Measurements from ENCODE around the gene SLC6A12. TPM values are rescaled to one million over a fixed set of nuclear protein-coding genes. Genes with fewer than 3 reads are reported as not detected.
A peak's percentile ranks its signal among the peaks of the same experiment; 100 is the strongest.

The SLC6A12 gene
- total RNA-seq, 1 experiment from 2014 or later = 0.79 TPM

DNA sequence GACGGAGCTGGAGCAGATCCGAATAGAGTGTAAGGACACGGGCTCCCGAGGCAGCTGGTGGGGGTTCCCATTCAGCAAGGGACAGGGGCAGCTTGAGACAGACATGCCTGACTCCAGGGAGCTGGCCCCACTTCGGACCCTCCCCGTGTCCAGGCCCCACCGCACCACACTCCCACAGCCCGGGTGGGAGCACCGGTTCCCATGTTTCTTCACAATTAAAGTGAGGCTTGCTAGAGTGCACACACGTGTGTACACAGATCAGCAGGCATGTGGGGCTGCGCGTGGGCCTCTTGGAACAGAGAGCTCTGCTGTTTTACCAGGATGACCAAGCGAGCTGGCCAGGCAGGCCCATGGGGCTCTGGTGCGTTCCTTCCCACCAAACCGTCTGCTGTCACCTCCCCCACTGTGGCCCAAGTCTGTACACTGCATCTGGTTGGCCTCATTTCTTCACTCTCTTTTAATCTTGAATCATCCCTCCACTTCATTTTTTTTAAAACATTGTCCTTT lies 48.0 kb downstream of the SLC6A12 start (continued):
- no peak for TF ChIP-seq NFATC4 (CRISPR knock-in tag; IDR thresholded peaks at IDR 0.05)

DNA sequence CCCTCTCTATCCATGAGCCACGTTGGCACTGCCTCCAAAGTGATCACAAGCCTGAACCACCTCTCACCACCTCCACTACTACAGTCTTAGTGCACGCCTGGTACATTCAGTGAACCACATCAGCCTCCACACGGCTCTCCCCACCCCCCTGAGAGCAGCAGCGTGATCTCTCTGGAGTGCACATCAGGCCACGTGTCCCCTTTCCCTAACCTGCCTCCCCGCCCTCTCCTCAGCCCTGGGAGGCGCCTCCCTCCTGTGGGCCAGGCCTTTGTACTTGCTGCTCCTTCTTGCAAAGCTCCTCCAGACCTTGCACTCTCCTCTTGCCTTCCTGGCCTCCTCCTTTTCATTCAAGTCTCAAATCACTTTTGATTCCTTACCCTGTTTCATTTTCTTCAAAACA lies 49.8 kb downstream of the SLC6A12 start:
- H3K4me1 Mint-ChIP-seq = peaks cover 26% of the 10 kb centered on the region

DNA sequence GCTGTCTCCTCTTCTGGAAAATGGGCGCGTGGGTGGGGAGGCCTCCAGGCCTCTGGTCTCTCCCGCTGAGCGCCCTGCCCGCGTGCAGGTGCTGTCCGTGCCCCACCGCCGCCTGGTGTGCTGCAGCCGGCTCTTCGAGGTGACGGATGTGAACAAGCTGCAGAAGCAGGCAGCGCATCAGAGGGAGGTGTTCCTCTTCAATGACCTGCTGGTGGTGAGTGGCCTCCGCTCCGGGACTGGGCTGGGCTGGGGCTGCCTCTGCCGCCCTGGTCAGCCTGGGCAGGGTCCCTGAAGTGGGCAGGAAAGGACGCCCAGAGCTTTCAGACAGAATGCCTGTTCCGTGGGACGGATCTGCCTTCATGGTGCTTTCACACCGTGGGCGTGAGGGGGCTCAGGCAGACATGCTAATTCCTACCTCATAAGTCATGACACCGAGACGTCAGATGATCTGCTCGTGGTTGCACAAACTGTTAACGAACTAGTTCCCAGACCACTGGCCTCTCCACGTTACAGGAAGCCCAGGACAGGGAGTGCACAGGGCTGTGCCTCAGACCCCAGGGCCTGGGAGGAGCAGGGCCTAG lies 50.5 kb downstream of the SLC6A12 start:
- Mint-ChIP-seq H3K27ac (no peak overlapping the region), H3K9me3 (no peaks in the 10 kb centered on the region), H3K36me3 (no peaks in the 10 kb centered on the region), H3K4me1 (peaks cover 19% of the 10 kb centered on the region), H3K4me3 (no peak overlapping the region), H3K27me3 (ENCODE audit: low read depth) (no peaks in the 10 kb centered on the region)
- DNase-seq (ENCODE audit: low spot score) (no peak), ATAC-seq (no peak)
- CTCF ChIA-PET = no interaction called here
- POLR2A ChIA-PET = no interaction called here
- TF ChIP-seq, protein P1, sequence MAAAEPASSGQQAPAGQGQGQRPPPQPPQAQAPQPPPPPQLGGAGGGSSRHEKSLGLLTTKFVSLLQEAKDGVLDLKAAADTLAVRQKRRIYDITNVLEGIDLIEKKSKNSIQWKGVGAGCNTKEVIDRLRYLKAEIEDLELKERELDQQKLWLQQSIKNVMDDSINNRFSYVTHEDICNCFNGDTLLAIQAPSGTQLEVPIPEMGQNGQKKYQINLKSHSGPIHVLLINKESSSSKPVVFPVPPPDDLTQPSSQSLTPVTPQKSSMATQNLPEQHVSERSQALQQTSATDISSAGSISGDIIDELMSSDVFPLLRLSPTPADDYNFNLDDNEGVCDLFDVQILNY (CRISPR knock-in tag; IDR thresholded peaks at IDR 0.05) = no peak
- TF ChIP-seq TEAD4 (CRISPR knock-in tag; IDR thresholded peaks at IDR 0.05) = no peak
- TF ChIP-seq NR1H2 (CRISPR knock-in tag; IDR thresholded peaks at IDR 0.05) = no peak
- TF ChIP-seq ZNF121 (CRISPR knock-in tag; IDR thresholded peaks at IDR 0.05) = no peak
- TF ChIP-seq MXD4 (CRISPR knock-in tag; IDR thresholded peaks at IDR 0.05; ENCODE audit: borderline replicate concordance) = no peak
- TF ChIP-seq, protein P2, sequence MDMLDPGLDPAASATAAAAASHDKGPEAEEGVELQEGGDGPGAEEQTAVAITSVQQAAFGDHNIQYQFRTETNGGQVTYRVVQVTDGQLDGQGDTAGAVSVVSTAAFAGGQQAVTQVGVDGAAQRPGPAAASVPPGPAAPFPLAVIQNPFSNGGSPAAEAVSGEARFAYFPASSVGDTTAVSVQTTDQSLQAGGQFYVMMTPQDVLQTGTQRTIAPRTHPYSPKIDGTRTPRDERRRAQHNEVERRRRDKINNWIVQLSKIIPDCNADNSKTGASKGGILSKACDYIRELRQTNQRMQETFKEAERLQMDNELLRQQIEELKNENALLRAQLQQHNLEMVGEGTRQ (CRISPR knock-in tag; IDR thresholded peaks at IDR 0.05) = no peak
- no peak for TF ChIP-seq TCF7 (CRISPR knock-in tag; IDR thresholded peaks at IDR 0.05; ENCODE audit: low read depth)
- TF ChIP-seq, protein P3, sequence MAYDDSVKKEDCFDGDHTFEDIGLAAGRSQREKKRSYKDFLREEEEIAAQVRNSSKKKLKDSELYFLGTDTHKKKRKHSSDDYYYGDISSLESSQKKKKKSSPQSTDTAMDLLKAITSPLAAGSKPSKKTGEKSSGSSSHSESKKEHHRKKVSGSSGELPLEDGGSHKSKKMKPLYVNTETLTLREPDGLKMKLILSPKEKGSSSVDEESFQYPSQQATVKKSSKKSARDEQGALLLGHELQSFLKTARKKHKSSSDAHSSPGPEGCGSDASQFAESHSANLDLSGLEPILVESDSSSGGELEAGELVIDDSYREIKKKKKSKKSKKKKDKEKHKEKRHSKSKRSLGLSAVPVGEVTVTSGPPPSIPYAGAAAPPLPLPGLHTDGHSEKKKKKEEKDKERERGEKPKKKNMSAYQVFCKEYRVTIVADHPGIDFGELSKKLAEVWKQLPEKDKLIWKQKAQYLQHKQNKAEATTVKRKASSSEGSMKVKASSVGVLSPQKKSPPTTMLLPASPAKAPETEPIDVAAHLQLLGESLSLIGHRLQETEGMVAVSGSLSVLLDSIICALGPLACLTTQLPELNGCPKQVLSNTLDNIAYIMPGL (CRISPR knock-in tag; IDR thresholded peaks at IDR 0.05) = no peak
- no peak for TF ChIP-seq ETV6 (CRISPR knock-in tag; IDR thresholded peaks at IDR 0.05)
- no peak for TF ChIP-seq ZNF138 (CRISPR knock-in tag; conservative IDR thresholded peaks at IDR 0.05)
- no peak for TF ChIP-seq ZNF263 (CRISPR knock-in tag; IDR thresholded peaks at IDR 0.05; ENCODE audit: low read depth)
- TF ChIP-seq JAZF1 (CRISPR knock-in tag; IDR thresholded peaks at IDR 0.05) = no peak
- TF ChIP-seq, protein P4, sequence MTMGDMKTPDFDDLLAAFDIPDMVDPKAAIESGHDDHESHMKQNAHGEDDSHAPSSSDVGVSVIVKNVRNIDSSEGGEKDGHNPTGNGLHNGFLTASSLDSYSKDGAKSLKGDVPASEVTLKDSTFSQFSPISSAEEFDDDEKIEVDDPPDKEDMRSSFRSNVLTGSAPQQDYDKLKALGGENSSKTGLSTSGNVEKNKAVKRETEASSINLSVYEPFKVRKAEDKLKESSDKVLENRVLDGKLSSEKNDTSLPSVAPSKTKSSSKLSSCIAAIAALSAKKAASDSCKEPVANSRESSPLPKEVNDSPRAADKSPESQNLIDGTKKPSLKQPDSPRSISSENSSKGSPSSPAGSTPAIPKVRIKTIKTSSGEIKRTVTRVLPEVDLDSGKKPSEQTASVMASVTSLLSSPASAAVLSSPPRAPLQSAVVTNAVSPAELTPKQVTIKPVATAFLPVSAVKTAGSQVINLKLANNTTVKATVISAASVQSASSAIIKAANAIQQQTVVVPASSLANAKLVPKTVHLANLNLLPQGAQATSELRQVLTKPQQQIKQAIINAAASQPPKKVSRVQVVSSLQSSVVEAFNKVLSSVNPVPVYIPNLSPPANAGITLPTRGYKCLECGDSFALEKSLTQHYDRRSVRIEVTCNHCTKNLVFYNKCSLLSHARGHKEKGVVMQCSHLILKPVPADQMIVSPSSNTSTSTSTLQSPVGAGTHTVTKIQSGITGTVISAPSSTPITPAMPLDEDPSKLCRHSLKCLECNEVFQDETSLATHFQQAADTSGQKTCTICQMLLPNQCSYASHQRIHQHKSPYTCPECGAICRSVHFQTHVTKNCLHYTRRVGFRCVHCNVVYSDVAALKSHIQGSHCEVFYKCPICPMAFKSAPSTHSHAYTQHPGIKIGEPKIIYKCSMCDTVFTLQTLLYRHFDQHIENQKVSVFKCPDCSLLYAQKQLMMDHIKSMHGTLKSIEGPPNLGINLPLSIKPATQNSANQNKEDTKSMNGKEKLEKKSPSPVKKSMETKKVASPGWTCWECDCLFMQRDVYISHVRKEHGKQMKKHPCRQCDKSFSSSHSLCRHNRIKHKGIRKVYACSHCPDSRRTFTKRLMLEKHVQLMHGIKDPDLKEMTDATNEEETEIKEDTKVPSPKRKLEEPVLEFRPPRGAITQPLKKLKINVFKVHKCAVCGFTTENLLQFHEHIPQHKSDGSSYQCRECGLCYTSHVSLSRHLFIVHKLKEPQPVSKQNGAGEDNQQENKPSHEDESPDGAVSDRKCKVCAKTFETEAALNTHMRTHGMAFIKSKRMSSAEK (CRISPR knock-in tag; IDR thresholded peaks at IDR 0.05; ENCODE audit: borderline replicate concordance) = no peak
- TF ChIP-seq, protein P5, sequence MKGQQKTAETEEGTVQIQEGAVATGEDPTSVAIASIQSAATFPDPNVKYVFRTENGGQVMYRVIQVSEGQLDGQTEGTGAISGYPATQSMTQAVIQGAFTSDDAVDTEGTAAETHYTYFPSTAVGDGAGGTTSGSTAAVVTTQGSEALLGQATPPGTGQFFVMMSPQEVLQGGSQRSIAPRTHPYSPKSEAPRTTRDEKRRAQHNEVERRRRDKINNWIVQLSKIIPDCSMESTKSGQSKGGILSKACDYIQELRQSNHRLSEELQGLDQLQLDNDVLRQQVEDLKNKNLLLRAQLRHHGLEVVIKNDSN (CRISPR knock-in tag; IDR thresholded peaks at IDR 0.05) = no peak
- TF ChIP-seq NR3C1 (CRISPR knock-in tag; conservative IDR thresholded peaks at IDR 0.05; ENCODE audit: low read depth) = no peak

More for the DNA sequence above, 49.8 kb downstream of the SLC6A12 start:
- Mint-ChIP-seq H3K27me3 (ENCODE audit: low read depth) (peaks cover 5% of the 10 kb centered on the region; the same call in 1 of the 2 replicates), H3K36me3 (no peaks in the 10 kb centered on the region), H3K4me3 (no peak overlapping the region), H3K27ac (no peak overlapping the region), H3K9me3 (no peaks in the 10 kb centered on the region)
- TF ChIP-seq, protein P5 (CRISPR knock-in tag; IDR thresholded peaks at IDR 0.05) = no peak
- TF ChIP-seq, protein P2 (CRISPR knock-in tag; IDR thresholded peaks at IDR 0.05) = peak; percentile 47
- TF ChIP-seq, protein P6, sequence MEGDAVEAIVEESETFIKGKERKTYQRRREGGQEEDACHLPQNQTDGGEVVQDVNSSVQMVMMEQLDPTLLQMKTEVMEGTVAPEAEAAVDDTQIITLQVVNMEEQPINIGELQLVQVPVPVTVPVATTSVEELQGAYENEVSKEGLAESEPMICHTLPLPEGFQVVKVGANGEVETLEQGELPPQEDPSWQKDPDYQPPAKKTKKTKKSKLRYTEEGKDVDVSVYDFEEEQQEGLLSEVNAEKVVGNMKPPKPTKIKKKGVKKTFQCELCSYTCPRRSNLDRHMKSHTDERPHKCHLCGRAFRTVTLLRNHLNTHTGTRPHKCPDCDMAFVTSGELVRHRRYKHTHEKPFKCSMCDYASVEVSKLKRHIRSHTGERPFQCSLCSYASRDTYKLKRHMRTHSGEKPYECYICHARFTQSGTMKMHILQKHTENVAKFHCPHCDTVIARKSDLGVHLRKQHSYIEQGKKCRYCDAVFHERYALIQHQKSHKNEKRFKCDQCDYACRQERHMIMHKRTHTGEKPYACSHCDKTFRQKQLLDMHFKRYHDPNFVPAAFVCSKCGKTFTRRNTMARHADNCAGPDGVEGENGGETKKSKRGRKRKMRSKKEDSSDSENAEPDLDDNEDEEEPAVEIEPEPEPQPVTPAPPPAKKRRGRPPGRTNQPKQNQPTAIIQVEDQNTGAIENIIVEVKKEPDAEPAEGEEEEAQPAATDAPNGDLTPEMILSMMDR (IDR thresholded peaks at IDR 0.05) = no peak
- ChIA-PET POLR2A (no interaction called here), CTCF (interaction anchor here (2.0 to 2.9 kb wide), 2 partner anchors 11 to 55 kb away, joined by 7 to 15 read pairs; no protein-coding TSS in a partner anchor)
- ATAC-seq (no peak), DNase-seq (ENCODE audit: low spot score) (no peak)
